ENCODE data around the gene FARSB.

GRCh38 chr2:222554517-222554916, 101.4 kb downstream of the FARSB start:
- no peak for TF ChIP-seq CTCF (IDR thresholded peaks at IDR 0.05; ENCODE audit: low read depth, low read length, poor library complexity, severe bottlenecking)
- TF ChIP-seq EZH2phosphoT487 (IDR thresholded peaks at IDR 0.05; ENCODE audit: borderline replicate concordance, low read length), result no peak

All from DOHH2 (cell line).